NCI-H2029 treated with DMSO at 0.1 percent for 48 hours (cell line): Measurements from ENCODE around the gene GNAT2.

Experiments used
- DNase-seq: peaks from one replicate; lab custom pipeline; 2025; lab: John Stamatoyannopoulos, UW

GNAT2 gene

GRCh38 chr1:109610609-109611307 is 8.7 kb downstream of the GNAT2 start:
- no peak for DNase-seq

- no peak for DNase-seq
Observed at GRCh38 chr1:109609881-109610280, 9.5 kb downstream of the GNAT2 start.

GRCh38 chr1:109605381-109605780 is 14.0 kb downstream of the GNAT2 start:
- DNase-seq, result no peak

GRCh38 chr1:109603229-109603628 is 16.2 kb downstream of the GNAT2 start:
- DNase-seq, result no peak

- DNase-seq, result no peak
Observed at GRCh38 chr1:109598655-109599054, 20.8 kb downstream of the GNAT2 start.

GRCh38 chr1:109598156-109598555 is 21.3 kb downstream of the GNAT2 start:
- no peak for DNase-seq

- DNase-seq, result no peak
Observed at GRCh38 chr1:109595531-109595930, 23.9 kb downstream of the GNAT2 start.

GRCh38 chr1:109592916-109593315 is 26.5 kb downstream of the GNAT2 start:
- DNase-seq, result no peak

- DNase-seq, result no peak
Observed at GRCh38 chr1:109589679-109590078, 29.7 kb downstream of the GNAT2 start.

- no peak for DNase-seq
Observed at GRCh38 chr1:109589177-109589576, 30.2 kb downstream of the GNAT2 start.

GRCh38 chr1:109586055-109586454 is 33.4 kb downstream of the GNAT2 start:
- no peak for DNase-seq

GRCh38 chr1:109584766-109585165 is 34.6 kb downstream of the GNAT2 start:
- no peak for DNase-seq

- no peak for DNase-seq
Observed at GRCh38 chr1:109582021-109582420, 37.4 kb downstream of the GNAT2 start.

- DNase-seq, result no peak
Observed at GRCh38 chr1:109579491-109579890, 39.9 kb downstream of the GNAT2 start.

- DNase-seq, result no peak
Observed at GRCh38 chr1:109578947-109579443, 40.4 kb downstream of the GNAT2 start.

- DNase-seq, result no peak
Observed at GRCh38 chr1:109573785-109574184, 45.6 kb downstream of the GNAT2 start.

GRCh38 chr1:109570414-109570813 is 49.0 kb downstream of the GNAT2 start:
- DNase-seq, result no peak

- no peak for DNase-seq
Observed at GRCh38 chr1:109569323-109569722, 50.1 kb downstream of the GNAT2 start.

GRCh38 chr1:109567877-109568672 is 51.3 kb downstream of the GNAT2 start:
- DNase-seq, result no peak

GRCh38 chr1:109566982-109567381 is 52.4 kb downstream of the GNAT2 start:
- no peak for DNase-seq

GRCh38 chr1:109565241-109565640 is 54.2 kb downstream of the GNAT2 start:
- no peak for DNase-seq

GRCh38 chr1:109564194-109564878 is 55.1 kb downstream of the GNAT2 start:
- DNase-seq, result no peak

- DNase-seq, result no peak
Observed at GRCh38 chr1:109559995-109560394, 59.4 kb downstream of the GNAT2 start.
